SU-DHL-6 (cell line): ENCODE measurements around the gene PDE6D.

Experiments
- H2AFZ ChIP-seq: fragments of 200-600 bp; sonication (generic); 2 replicates; pipeline ENCODE4 v1.6.1; 2014; ENCODE audit warnings: low read depth, mild to moderate bottlenecking, moderate library complexity, mixed read lengths, antibody characterized with exemption, low read length; ENCODE audit not compliant: severe bottlenecking
- H3F3A ChIP-seq: fragments of 200-600 bp; shearing (Covaris generic); 2 replicates; pipeline ENCODE4 v1.6.0; 2016; ENCODE audit warnings: antibody characterized with exemption, mild to moderate bottlenecking; ENCODE audit not compliant: insufficient read depth
- H3K27ac ChIP-seq: fragments of 200-600 bp; sonication (generic); 2 replicates; pipeline ENCODE4 v1.5.1; 2016; ENCODE audit warnings: low read depth, mild to moderate bottlenecking, low read length, moderate library complexity, mixed read lengths
- H3K27me3 ChIP-seq: fragments of 200-600 bp; sonication (generic), shearing (Covaris generic); 2 replicates; pipeline ENCODE4 v1.6.0; 2014; ENCODE audit warnings: mild to moderate bottlenecking, low read length
- H3K36me3 ChIP-seq: fragments of 200-600 bp; sonication (generic); 2 replicates; pipeline ENCODE4 v1.6.1; 2014; ENCODE audit warnings: mild to moderate bottlenecking, low read length, mixed read lengths
- H3K4me2 ChIP-seq: fragments of 300-600, 200-600 bp; shearing (Covaris generic), sonication (generic); 2 replicates; pipeline ENCODE4 v1.6.0; 2014; ENCODE audit warnings: low read length, low read depth, mild to moderate bottlenecking; ENCODE audit not compliant: poor library complexity, severe bottlenecking
- H3K4me3 ChIP-seq: fragments of 200-600 bp; sonication (generic); 2 replicates; pipeline ENCODE4 v1.5.1; 2014; ENCODE audit warnings: antibody characterized with exemption, low read length, mild to moderate bottlenecking, mixed read lengths; ENCODE audit not compliant: insufficient read depth, poor library complexity, severe bottlenecking
- H3K79me2 ChIP-seq: fragments of 200-600 bp; sonication (generic); 2 replicates; pipeline ENCODE4 v1.6.1; 2014; ENCODE audit warnings: mild to moderate bottlenecking, low read length, moderate library complexity; ENCODE audit not compliant: insufficient read depth
- H3K9ac ChIP-seq: fragments of 200-600 bp; sonication (generic); 2 replicates; pipeline ENCODE4 v1.7.0; 2014; ENCODE audit warnings: mild to moderate bottlenecking, low read length
- H3K9me2 ChIP-seq: fragments of 200-600 bp; sonication (generic); replicated peaks from 2 replicates; pipeline ENCODE4 v1.6.1; 2014; ENCODE audit warnings: low read length; ENCODE audit not compliant: insufficient read depth
- H3K9me3 ChIP-seq: fragments of 200-600 bp; sonication (generic); 2 replicates; pipeline ENCODE4 v1.6.1; 2014; ENCODE audit warnings: low read length, mixed read lengths; ENCODE audit not compliant: insufficient read depth
- H4K20me1 ChIP-seq: fragments of 200-600 bp; sonication (generic); 2 replicates; pipeline ENCODE4 v1.6.1; 2014; ENCODE audit warnings: low read depth, mild to moderate bottlenecking, antibody characterized with exemption, low read length, moderate library complexity, mixed read lengths
- CTCF ChIP-seq: fragments of 200-600 bp; sonication (generic); IDR thresholded peaks from one replicate; pipeline ENCODE4 v1.5.1; 2017; ENCODE audit warnings: antibody characterized with exemption, mild to moderate bottlenecking, low read length, moderate library complexity; ENCODE audit not compliant: insufficient read depth, poor library complexity, severe bottlenecking
- EZH2phosphoT487 ChIP-seq: fragments of 200-600 bp; sonication (generic), shearing (Covaris generic); conservative IDR thresholded peaks from 2 replicates; pipeline ENCODE4 v1.6.1; 2018; ENCODE audit warnings: mild to moderate bottlenecking, antibody characterized with exemption, low read length, moderate library complexity, mixed read lengths

PDE6D gene

GRCh38 chr2:231786917-231787292 lies 5.8 kb upstream of the PDE6D start:
- H3K9ac ChIP-seq = peak overlapping the region; percentile 80
- H3K9me3 ChIP-seq = no peaks in the 10 kb centered on the region
- H3K4me3 ChIP-seq = peak overlapping the region; percentile 96
- TF ChIP-seq EZH2phosphoT487 = no peak
- no peak for TF ChIP-seq CTCF
- H3K4me2 ChIP-seq = peak overlapping the region; percentile 81
- no peaks in the 10 kb centered on the region for H3K27me3 ChIP-seq
- peaks cover 4% of the 10 kb centered on the region; the same call in 1 of the 2 replicates for H3K36me3 ChIP-seq
- H4K20me1 ChIP-seq = peaks cover 7% of the 10 kb centered on the region
- H3K9me2 ChIP-seq = no peaks in the 10 kb centered on the region
- H2AFZ ChIP-seq = peak overlapping the region; percentile 54
- H3K27ac ChIP-seq = no peak overlapping the region
- peaks cover 63% of the 10 kb centered on the region for H3K79me2 ChIP-seq
- H3F3A ChIP-seq = peaks cover 4% of the 10 kb centered on the region; the same call in 1 of the 2 replicates

GRCh38 chr2:231786177-231786916 lies 5.3 kb upstream of the PDE6D start, which contains the start of gene COPS7B:
Gene COPS7B, plus strand, starts transcription at chr2:231786445. Its CDS starts 2,126 bp downstream, at chr2:231788571.
- peak within 1 kb of the TSS; percentile 26; the same call in 1 of the 2 replicates for H3K27ac ChIP-seq
- H3K79me2 ChIP-seq = peaks cover 57% of the 10 kb centered on the region
- peak within 1 kb of the TSS; percentile 80 for H3K9ac ChIP-seq
- TF ChIP-seq EZH2phosphoT487 = no peak
- TF ChIP-seq CTCF = peak; percentile 54
- H3K4me2 ChIP-seq = peak within 1 kb of the TSS; percentile 81
- no peaks in the 10 kb centered on the region for H3K9me2 ChIP-seq
- H2AFZ ChIP-seq = peak within 1 kb of the TSS; percentile 54
- peaks cover under 1% of the 10 kb centered on the region; the same call in 1 of the 2 replicates for H3K36me3 ChIP-seq
- peaks cover 7% of the 10 kb centered on the region for H4K20me1 ChIP-seq
- peaks cover 4% of the 10 kb centered on the region; the same call in 1 of the 2 replicates for H3F3A ChIP-seq
- no peaks in the 10 kb centered on the region for H3K27me3 ChIP-seq
- peak within 1 kb of the TSS; percentile 96 for H3K4me3 ChIP-seq
- H3K9me3 ChIP-seq = no peaks in the 10 kb centered on the region

- Histone ChIP-seq H4K20me1 (peaks cover 7% of the 10 kb centered on the region), H3K36me3 (no peaks in the 10 kb centered on the region), H3K79me2 (peaks cover 54% of the 10 kb centered on the region), H3K9me2 (no peaks in the 10 kb centered on the region), H3K4me3 (peak overlapping the region; percentile 96), H3K27me3 (no peaks in the 10 kb centered on the region), H3K27ac (peak overlapping the region; percentile 26; the same call in 1 of the 2 replicates), H3K9ac (peak overlapping the region; percentile 80), H3F3A (peaks cover 4% of the 10 kb centered on the region; the same call in 1 of the 2 replicates), H2AFZ (peak overlapping the region; percentile 54), H3K9me3 (no peaks in the 10 kb centered on the region), H3K4me2 (peak overlapping the region; percentile 81)
- no peak for TF ChIP-seq CTCF
These were observed 4.7 kb upstream of the PDE6D start for GRCh38 chr2:231785822-231786176.
